ENCODE data around the gene TSHR. TPM values are rescaled to one million over a fixed set of nuclear protein-coding genes. Genes with fewer than 3 reads are reported as not detected.

Gene TSHR
- total RNA-seq, 1 experiment from 2014 or later = not detected

GRCh38 chr14:80924365-80925103 lies 30.9 kb upstream of the TSHR start:
- Histone ChIP-seq H3K14ac (ENCODE audit: insufficient read depth, low read length) (no peak overlapping the region), H3K27me3 (ENCODE audit: insufficient read depth, low read length) (no peaks in the 10 kb centered on the region; the same call in 1 of the 2 replicates), H3K9me3 (ENCODE audit: control insufficient read depth, low read depth, low read length) (no peaks in the 10 kb centered on the region), H4K91ac (ENCODE audit: insufficient read length, low read depth, low read length) (no peak overlapping the region), H3K23me2 (ENCODE audit: insufficient read length, low read depth, low read length, poor library complexity, severe bottlenecking) (no peaks in the 10 kb centered on the region), H4K5ac (ENCODE audit: insufficient read length, low read depth, low read length) (no peak overlapping the region), H2BK12ac (ENCODE audit: insufficient read length, low read depth, low read length) (no peak overlapping the region), H2AFZ (ENCODE audit: low read length) (no peak overlapping the region), H3K9ac (ENCODE audit: extremely low read depth, insufficient read length, low read length) (no peak overlapping the region), H3K4me2 (ENCODE audit: insufficient read depth, insufficient read length, low read length) (no peak overlapping the region), H2AK5ac (ENCODE audit: insufficient read length, low read length) (no peak overlapping the region), H3K18ac (ENCODE audit: insufficient read length, low read depth, low read length) (no peak overlapping the region), H3K4me1 (ENCODE audit: insufficient read depth, low read length) (no peaks in the 10 kb centered on the region), H3K79me2 (ENCODE audit: insufficient read depth, low read length) (no peaks in the 10 kb centered on the region), H4K20me1 (ENCODE audit: control insufficient read depth, insufficient read depth, insufficient read length) (no peaks in the 10 kb centered on the region), H2BK120ac (ENCODE audit: low read depth, low read length, poor library complexity, severe bottlenecking) (no peak overlapping the region), H3K56ac (ENCODE audit: insufficient read length, low read depth, low read length) (no peak overlapping the region), H3K27ac (ENCODE audit: insufficient read length, low read depth, low read length) (no peak overlapping the region), H3K23ac (ENCODE audit: insufficient read length, low read depth, low read length) (no peak overlapping the region), H2BK15ac (ENCODE audit: low read depth, low read length) (no peak overlapping the region), H2BK20ac (ENCODE audit: low read depth, low read length, poor library complexity, severe bottlenecking) (no peak overlapping the region), H3T11ph (ENCODE audit: low read length) (no peak overlapping the region), H3K4ac (ENCODE audit: low read depth, low read length) (no peak overlapping the region), H4K8ac (replicated peaks; ENCODE audit: insufficient read length, low read depth, low read length) (no peak overlapping the region), H3K79me1 (ENCODE audit: insufficient read depth, low read depth, low read length, poor library complexity, severe bottlenecking) (no peaks in the 10 kb centered on the region), H2BK5ac (ENCODE audit: insufficient read length, low read length) (no peak overlapping the region)
- Mint-ChIP-seq H3K27me3 (ENCODE audit: low read depth) (no peaks in the 10 kb centered on the region), H3K27ac (no peak overlapping the region), H3K4me1 (peaks cover 40 to 43% of the 10 kb centered on the region in 2 experiments), H3K36me3 (ENCODE audit: insufficient read depth in 1 of 3, low read depth in 3 of 3) (peaks cover 0 to 12% (median 5%) of the 10 kb centered on the region in 3 experiments; a peak in 3 of 7 replicates), H3K4me3 (no peak overlapping the region), H3K9me3 (peaks cover 0 to 3% of the 10 kb centered on the region in 2 experiments; a peak in 1 of 5 replicates)
- DNase-seq = no peak
- no peak for TF ChIP-seq CTCF (conservative IDR thresholded peaks at IDR 0.05)
- WGBS (ENCODE audit: extremely low coverage, insufficient read length, low lambda C conversion rate) = no CpG with 5 or more reads among the region's 2 CpGs

All from H9 (cell line).